ENCODE results near the gene TNFSF10. TPM values are rescaled to one million over a fixed set of nuclear protein-coding genes. Genes with fewer than 3 reads are reported as not detected.

Gene TNFSF10
- polyA plus RNA-seq, 2 of the 4 experiments (the other 2 are of a cell fraction), result 0.48 to 0.92 TPM

GRCh38 chr3:172476347-172476746 is 46.9 kb downstream of the TNFSF10 start:
- no peak for DNase-seq (ENCODE audit: low read depth in 1 of 2, low spot score in 1 of 2)
- Histone ChIP-seq H3K4me2 (peak overlapping the region; percentile 67), H3K4me3 (peak overlapping the region; percentile 60), H3K9me3 (peaks cover 5% of the 10 kb centered on the region; the same call in 1 of the 3 replicates), H3K27ac (peak overlapping the region; percentile 69 to 79; a peak in 5 of 6 replicates), H3K4me1 (peaks cover 6% of the 10 kb centered on the region; the same call in 2 of the 3 replicates)
- FAIRE-seq, result no peak
- ChIA-PET CTCF (interaction anchor here (0.6 to 2.7 kb wide), 15 partner anchors 9 to 593 kb away, joined by 3 to 16 read pairs (median 4); no protein-coding TSS in a partner anchor), POLR2A (no interaction called here)
- ATAC-seq, result peak; percentile 35 to 57; a peak in 4 of 6 replicates
- TF ChIP-seq HES2 (IDR thresholded peaks at IDR 0.05) (no peak), GATA3 (IDR thresholded peaks at IDR 0.05; ENCODE audit: borderline replicate concordance) (no peak), BCL3 (IDR thresholded peaks at IDR 0.05) (no peak), EP300 (IDR thresholded peaks at IDR 0.05) (no peak), HOXB13 (CRISPR knock-in tag; IDR thresholded peaks at IDR 0.05; ENCODE audit: low read depth) (no peak), ZFP36 (IDR thresholded peaks at IDR 0.05; ENCODE audit: borderline replicate concordance, partially characterized antibody) (no peak), CTCF (IDR thresholded peaks at IDR 0.05) (no peak), NR3C1 (IDR thresholded peaks at IDR 0.05) (no peak), CBX2 (IDR thresholded peaks at IDR 0.05; ENCODE audit: borderline replicate concordance, low read depth) (no peak), PHF8 (IDR thresholded peaks at IDR 0.05; ENCODE audit: borderline replicate concordance, low read depth) (no peak), RARB (CRISPR knock-in tag; IDR thresholded peaks at IDR 0.05) (no peak), E2F6 (IDR thresholded peaks at IDR 0.05; ENCODE audit: borderline replicate concordance, low read depth) (no peak), MAFK (IDR thresholded peaks at IDR 0.05; ENCODE audit: partially characterized antibody) (no peak), FOXS1 (CRISPR knock-in tag; IDR thresholded peaks at IDR 0.05) (no peak)
- 67% methylated on average over 5 of the region's 5 CpGs for WGBS (ENCODE audit: missing lambda C conversion rate)

GRCh38 chr3:172475703-172476102 is 47.5 kb downstream of the TNFSF10 start:
- WGBS (ENCODE audit: missing lambda C conversion rate), result 91% methylated on average over 5 of the region's 5 CpGs
- POLR2A ChIA-PET, result no interaction called here
- Histone ChIP-seq H3K4me1 (peaks cover 6% of the 10 kb centered on the region; the same call in 2 of the 3 replicates), H3K4me2 (no peak overlapping the region), H3K9me3 (peaks cover 5% of the 10 kb centered on the region; the same call in 1 of the 3 replicates), H3K4me3 (no peak overlapping the region), H3K27ac (peak overlapping the region in 1 of 2 experiments; percentile 79; a peak in 2 of 6 replicates)
- ATAC-seq (no peak), DNase-seq (ENCODE audit: low read depth in 1 of 2, low spot score in 1 of 2) (no peak), FAIRE-seq (no peak)
- TF ChIP-seq CEBPB (IDR thresholded peaks at IDR 0.05) (no peak), EP300 (IDR thresholded peaks at IDR 0.05) (no peak), SREBF2 (IDR thresholded peaks at IDR 0.05) (no peak), FOXS1 (CRISPR knock-in tag; IDR thresholded peaks at IDR 0.05) (no peak), RCOR1 (IDR thresholded peaks at IDR 0.05; ENCODE audit: low read depth, low read length) (no peak), JUNB (IDR thresholded peaks at IDR 0.05) (no peak), NPAS2 (CRISPR knock-in tag; IDR thresholded peaks at IDR 0.05; ENCODE audit: borderline replicate concordance) (no peak), BHLHE40 (IDR thresholded peaks at IDR 0.05; ENCODE audit: low read depth, low read length) (no peak), CTCF (IDR thresholded peaks at IDR 0.05) (no peak), TFCP2L1 (CRISPR knock-in tag; IDR thresholded peaks at IDR 0.05) (no peak), NFE2L2 (conservative IDR thresholded peaks at IDR 0.05; ENCODE audit: low read length) (no peak), EHF (CRISPR knock-in tag; IDR thresholded peaks at IDR 0.05) (no peak), PBX3 (IDR thresholded peaks at IDR 0.05) (no peak), HDAC2 (IDR thresholded peaks at IDR 0.05) (no peak), POLR2AphosphoS2 (conservative IDR thresholded peaks at IDR 0.05; ENCODE audit: low read length) (no peak), HOXB13 (CRISPR knock-in tag; IDR thresholded peaks at IDR 0.05; ENCODE audit: low read depth) (no peak)
- CTCF ChIA-PET, result interaction anchor here (1.2 to 2.7 kb wide), 3 partner anchors 10 to 17 kb away, joined by 3 to 12 read pairs (median 5); no protein-coding TSS in a partner anchor

Data from A549 (cell line).